ENCODE measurements around the gene EYS.

EYS gene

GRCh38 chr6:64848467-64848866, 858.6 kb downstream of the EYS start:
- no peak for DNase-seq (ENCODE audit: low read depth in 2 of 2)

DNA sequence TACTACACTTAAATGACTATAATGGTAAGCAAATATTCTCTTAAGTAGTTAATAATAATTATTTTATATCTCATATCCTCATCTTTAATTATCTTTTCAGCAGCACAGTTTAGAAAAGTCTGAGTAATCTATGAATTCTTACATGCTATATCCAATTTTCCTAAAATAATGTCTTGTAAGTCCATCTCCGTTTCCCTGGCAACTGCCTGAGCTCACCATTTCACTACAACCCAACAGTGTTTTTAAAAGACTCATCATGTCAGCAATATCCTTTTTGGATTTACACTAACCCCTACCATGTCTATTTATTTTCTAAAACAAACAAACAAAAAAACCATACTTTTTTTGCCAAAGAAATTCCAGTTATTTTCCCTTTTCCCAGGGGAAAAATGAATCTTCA, 859.6 kb downstream of the EYS start:
- DNase-seq (ENCODE audit: low read depth in 2 of 2), result no peak

- no peak for DNase-seq (ENCODE audit: low read depth in 2 of 2)
Measured at GRCh38 chr6:64838726-64839125, 868.3 kb downstream of the EYS start.

GRCh38 chr6:64831680-64832079, 875.3 kb downstream of the EYS start:
- DNase-seq (ENCODE audit: low read depth in 2 of 2), result no peak

DNA sequence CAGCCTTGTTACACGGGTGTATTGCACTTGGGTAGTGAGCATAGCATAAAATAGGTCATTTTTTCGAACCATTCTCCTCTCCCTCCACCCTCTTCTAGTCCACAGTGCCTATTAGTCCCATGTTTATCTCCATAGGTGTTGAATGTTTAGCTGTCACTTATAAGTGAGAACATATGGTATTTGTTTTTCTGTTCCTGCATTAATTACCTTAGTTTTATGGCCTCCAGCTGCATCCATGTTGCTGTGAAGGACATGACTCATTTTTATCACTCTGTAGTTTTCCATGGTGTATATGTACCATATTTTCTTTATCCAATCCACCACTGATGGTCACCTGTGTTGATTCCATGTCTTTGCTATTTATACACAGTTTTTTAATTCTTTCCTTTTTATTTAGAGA, 889.5 kb downstream of the EYS start:
- DNase-seq (ENCODE audit: low read depth in 2 of 2), result no peak

- no peak for DNase-seq (ENCODE audit: low read depth in 2 of 2)
Measured at GRCh38 chr6:64815718-64816117, 891.3 kb downstream of the EYS start.

DNA sequence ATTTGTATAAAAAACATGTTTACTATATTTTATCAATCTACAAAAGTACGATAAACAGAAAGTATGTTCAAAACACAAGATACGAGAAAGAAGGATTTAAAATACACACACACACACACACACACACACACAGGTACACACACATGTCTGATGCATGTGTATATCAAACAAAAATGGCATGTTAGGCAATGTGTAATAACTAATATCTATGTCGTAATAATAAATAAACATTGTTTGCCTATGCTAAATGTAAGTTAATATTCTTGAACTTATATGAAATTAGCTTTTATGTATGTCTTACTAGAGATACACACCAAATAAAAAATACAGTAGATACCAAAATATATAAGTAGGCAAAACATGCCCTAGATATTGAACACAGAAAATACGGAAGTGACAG, 894.9 kb downstream of the EYS start:
- no peak for DNase-seq (ENCODE audit: low read depth in 2 of 2)

- DNase-seq (ENCODE audit: low read depth in 2 of 2), result no peak
Measured at GRCh38 chr6:64811119-64811518, 895.9 kb downstream of the EYS start.

GRCh38 chr6:64807785-64808184, 899.2 kb downstream of the EYS start:
- no peak for DNase-seq (ENCODE audit: low read depth in 2 of 2)

DNA sequence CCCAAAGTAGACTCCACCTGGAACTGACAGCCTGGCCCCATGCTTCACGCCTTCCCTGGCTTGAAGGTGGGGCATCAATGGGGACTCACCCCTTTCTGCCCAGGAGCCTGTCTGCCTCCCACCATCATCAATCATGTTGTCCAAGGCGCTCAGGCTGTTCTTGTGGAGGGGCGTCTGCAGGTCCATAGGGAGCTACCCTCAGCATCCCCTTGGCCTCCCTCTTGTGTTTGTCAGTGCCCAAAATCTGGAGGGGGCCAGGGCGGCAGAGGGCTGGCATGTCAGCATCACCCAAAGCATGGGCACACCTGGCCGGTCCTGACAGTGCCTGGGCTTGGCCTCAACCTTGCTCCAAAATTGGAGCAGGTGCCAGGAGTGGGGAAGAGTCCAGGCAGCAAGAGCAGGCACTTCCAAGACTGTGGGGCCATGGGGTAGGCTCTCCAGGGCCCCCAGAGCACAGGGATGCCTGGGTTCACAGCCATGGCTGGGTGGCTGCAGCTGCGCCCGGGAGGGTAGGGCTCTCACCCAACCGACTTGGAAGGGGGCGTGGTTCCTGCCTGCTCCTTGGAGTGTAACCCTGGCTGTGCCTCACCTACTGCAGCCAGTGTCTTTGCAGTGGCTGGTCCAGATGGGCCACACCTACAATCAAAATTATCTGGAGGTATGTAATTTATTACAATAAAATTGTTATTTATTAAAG, 903.4 kb downstream of the EYS start:
- DNase-seq (ENCODE audit: low read depth in 2 of 2), result no peak

DNA sequence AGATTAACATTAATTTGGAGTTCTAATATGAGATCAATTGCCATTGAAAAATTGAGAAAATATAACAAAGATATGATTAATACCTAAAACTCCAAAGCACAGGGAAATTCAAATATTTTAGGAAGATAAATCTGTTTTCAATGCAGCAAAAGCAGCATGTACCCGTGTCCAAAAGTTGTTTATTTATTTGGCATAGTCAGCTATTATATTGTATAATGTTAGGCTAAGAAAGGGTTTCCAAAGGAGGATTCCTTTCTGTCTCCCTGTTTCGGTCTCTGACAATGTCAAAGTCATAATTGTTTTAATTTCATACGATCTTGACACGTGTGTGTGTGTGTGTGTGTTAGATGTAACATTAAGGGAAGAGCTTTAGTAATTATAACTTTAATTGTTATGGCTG, 914.5 kb downstream of the EYS start:
- DNase-seq (ENCODE audit: low read depth in 2 of 2), result no peak

GRCh38 chr6:64789476-64789875, 917.5 kb downstream of the EYS start:
- DNase-seq (ENCODE audit: low read depth in 2 of 2), result no peak

DNA sequence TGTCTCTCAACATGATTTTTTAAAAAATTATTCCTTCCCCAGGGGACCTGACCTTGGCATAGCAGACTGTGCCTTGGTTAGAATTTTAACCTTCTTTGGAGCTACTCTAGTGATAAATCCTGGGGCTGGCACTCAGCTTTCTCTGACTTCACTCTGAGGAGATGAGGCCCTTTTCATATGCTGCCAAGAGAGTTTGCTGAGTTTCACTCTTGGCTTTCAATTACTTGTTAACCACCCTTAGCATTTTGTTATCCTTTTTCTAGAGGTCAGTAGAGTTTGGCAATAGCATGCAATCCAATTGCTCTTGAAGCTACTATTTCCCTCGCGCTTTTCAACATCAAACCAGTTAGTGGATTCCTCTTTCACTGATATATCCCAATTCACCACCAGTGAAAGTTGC, 920.3 kb downstream of the EYS start:
- DNase-seq (ENCODE audit: low read depth in 2 of 2), result no peak

DNA sequence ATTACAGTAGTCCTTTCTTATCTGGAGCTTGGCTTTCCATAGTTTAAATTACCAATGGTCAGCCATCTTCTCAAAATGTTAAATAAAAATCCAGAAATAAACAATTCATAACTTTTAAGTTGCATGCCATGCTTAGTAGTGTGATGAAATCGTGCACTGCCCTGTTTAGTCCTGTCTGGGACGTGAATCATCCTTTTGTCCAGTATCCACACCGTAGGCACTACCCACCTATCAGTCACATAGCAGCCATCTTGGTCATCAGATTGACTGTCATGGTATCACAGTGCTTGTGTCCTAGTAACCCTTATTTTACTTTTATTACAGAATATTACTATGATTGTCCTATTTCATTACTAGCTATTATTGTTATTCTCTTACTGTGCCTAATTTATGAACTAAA, 924.1 kb downstream of the EYS start:
- DNase-seq (ENCODE audit: low read depth in 2 of 2), result no peak

DNA sequence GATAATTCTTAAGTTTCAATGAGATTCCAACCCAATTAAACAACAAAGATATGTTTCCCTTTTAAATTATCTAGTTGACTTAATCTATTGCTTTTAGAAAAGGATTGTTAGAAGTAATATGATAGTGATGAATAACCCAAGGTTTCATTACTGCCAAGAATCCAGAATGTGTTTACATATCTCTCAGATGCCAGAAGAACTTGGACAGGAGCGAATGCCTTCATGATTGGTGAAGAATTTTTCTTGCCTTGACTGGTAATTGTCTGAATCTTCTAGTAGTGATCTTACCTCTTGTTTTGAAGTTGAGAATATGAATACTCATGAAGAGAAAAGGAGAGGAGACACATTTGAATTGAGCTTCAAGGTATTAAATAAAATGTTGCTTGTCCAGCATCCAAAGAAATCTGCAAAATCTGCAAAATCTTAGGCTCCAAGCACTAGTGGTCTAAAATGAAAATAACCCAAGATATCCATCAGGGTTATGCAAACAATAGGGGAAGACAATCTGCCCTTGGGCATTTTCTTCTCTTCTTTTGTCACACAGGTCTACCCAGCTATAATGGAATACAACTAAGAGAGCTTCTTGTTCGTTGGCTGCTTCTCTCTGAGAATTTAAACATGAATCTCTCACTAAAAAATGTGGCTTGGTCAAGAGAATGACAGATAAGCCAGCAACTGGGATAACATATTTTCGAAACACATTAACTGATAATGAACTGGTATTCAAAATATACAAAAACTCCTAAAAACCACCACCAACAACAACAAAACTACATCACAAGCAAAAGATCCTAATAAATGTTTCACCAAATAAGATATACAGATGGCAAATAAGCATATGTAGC, 928.9 kb downstream of the EYS start:
- DNase-seq (ENCODE audit: low read depth in 2 of 2), result no peak

- no peak for DNase-seq (ENCODE audit: low read depth in 2 of 2)
Measured at GRCh38 chr6:64776359-64776758, 930.7 kb downstream of the EYS start.

GRCh38 chr6:64774881-64775280, 932.1 kb downstream of the EYS start:
- DNase-seq (ENCODE audit: low read depth in 2 of 2), result no peak

GRCh38 chr6:64750910-64751309, 956.1 kb downstream of the EYS start:
- DNase-seq (ENCODE audit: low read depth in 2 of 2), result no peak

DNA sequence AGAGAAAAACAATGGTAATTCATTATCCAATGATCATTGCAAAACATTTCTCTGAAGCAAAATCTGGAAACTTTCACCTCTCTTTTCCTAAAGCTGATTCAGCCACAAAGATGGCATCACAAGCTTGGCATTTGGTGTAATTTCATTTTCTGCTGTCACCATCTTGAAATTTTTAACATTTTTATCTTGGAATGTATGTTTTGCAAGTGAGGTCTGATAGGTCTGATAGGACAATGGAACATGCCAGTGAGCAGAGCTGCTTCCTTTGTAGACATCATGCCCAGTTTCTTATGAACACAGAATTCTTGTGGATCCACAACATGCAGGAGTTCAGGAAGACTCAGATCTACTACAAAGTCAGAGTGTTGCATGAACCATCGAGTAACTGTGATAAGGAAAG, 969.6 kb downstream of the EYS start:
- DNase-seq (ENCODE audit: low read depth in 2 of 2), result no peak

DNA sequence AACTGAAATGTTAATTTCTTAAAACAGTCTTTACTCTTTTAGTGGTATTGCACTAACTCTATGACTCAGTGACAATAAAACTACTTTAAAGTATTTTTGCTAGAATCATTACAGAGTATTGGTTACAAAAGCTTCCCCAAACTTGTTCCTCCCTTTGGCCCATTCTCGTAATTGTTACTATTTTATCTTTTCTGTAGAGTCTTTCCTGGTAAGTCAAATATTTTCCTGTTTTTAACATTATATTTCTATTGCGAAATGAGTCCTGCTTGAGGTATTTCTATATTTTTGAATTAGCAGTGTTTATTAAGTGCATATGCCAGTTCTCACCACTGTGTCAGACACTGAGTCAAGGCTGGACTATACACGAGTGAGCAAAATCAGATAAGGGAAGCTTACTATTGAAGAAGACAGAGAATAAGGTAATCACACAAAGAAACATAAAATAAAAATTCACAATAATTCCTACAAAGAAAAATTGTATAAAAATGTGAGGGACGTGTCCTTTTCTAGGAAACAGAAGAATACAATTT, 970.5 kb downstream of the EYS start:
- no peak for DNase-seq (ENCODE audit: low read depth in 2 of 2)

DNA sequence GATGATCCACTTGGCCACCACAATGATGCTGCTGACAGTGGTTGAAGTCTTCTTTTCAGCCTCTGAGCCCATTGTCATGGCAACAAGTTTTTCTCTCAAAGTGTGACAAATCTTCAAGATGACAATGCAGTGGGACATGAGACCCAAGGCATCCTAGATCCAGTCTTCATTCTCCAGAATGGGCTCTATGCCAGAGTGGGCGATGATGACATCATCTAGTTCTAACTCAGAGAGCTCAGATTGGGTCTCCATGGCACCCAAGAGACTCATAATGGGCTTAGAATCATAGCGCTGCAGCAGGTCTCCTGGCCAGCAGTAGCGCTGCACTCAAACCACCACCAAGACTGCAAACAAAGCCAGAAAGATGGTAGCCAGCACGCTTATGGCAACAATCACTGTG, 973.6 kb downstream of the EYS start:
- DNase-seq (ENCODE audit: low read depth in 2 of 2), result no peak

GRCh38 chr6:64732888-64733287, 974.1 kb downstream of the EYS start:
- DNase-seq (ENCODE audit: low read depth in 2 of 2), result no peak

- DNase-seq (ENCODE audit: low read depth in 2 of 2), result no peak
Measured at GRCh38 chr6:64729522-64729921, 977.5 kb downstream of the EYS start.
